ENCODE results near the gene FZR1. TPM values are rescaled to one million over a fixed set of nuclear protein-coding genes. Genes with fewer than 3 reads are reported as not detected.

The FZR1 gene
- total RNA-seq, 2 experiments from 2014 or later, result 61.2 to 65.3 TPM

DNA sequence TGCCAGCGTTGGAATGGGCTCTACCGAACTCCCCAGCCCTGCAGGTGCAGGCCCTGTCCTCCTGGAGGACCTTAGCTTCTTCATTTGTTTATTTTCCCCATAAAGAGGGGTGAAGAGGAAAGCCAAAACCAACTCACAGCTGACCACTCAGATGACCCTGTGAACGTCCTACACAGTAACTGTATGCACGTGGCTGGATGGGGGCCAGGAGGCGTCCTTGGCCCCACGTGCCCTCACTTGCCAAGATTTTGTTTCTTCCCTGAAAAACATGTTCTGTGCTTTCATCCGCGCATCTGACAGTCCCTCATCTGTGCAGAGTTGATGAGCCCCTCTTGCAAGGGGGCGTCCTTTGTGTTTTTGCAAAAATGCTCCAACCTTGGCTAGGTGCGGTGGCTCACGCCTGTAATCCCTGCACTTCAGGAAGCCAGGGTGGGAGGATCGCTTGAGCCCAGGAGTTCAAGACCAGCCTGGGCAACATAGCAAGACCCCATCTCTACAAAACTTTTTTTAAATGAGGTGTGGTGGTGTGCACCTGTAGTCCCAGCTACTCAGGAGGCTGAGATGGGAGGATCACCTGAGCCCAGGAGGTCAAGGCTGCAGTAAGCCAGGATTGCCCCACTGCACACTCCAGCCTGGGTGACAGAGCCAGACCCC lies 27.6 kb downstream of the FZR1 start:
- H3K4me1 ChIP-seq (ENCODE audit: insufficient read depth, low read length, poor library complexity, severe bottlenecking), result no peaks in the 10 kb centered on the region
- no peak overlapping the region for H2AFZ ChIP-seq (ENCODE audit: low read length)
- H3K27ac ChIP-seq (ENCODE audit: low read depth, low read length, poor library complexity, severe bottlenecking), result no peak overlapping the region
- no peaks in the 10 kb centered on the region for H3K9me2 ChIP-seq (ENCODE audit: insufficient read depth, low read length)
- TF ChIP-seq, protein P1, sequence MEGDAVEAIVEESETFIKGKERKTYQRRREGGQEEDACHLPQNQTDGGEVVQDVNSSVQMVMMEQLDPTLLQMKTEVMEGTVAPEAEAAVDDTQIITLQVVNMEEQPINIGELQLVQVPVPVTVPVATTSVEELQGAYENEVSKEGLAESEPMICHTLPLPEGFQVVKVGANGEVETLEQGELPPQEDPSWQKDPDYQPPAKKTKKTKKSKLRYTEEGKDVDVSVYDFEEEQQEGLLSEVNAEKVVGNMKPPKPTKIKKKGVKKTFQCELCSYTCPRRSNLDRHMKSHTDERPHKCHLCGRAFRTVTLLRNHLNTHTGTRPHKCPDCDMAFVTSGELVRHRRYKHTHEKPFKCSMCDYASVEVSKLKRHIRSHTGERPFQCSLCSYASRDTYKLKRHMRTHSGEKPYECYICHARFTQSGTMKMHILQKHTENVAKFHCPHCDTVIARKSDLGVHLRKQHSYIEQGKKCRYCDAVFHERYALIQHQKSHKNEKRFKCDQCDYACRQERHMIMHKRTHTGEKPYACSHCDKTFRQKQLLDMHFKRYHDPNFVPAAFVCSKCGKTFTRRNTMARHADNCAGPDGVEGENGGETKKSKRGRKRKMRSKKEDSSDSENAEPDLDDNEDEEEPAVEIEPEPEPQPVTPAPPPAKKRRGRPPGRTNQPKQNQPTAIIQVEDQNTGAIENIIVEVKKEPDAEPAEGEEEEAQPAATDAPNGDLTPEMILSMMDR (conservative IDR thresholded peaks at IDR 0.05; ENCODE audit: low read length), result no peak
- TF ChIP-seq EZH2phosphoT487 (IDR thresholded peaks at IDR 0.05; ENCODE audit: borderline replicate concordance, low read depth, low read length), result no peak
- H3K9me3 ChIP-seq (ENCODE audit: low read length), result no peaks in the 10 kb centered on the region
- no peak for DNase-seq (ENCODE audit: low spot score)
- H3K4me3 ChIP-seq (ENCODE audit: low read depth, low read length, poor library complexity, severe bottlenecking), result no peak overlapping the region
- no peak overlapping the region for H3K4me2 ChIP-seq (ENCODE audit: low read length)
- ChIA-PET POLR2A (no interaction called here), CTCF (ENCODE audit: unreplicated experiment) (no interaction called here)
- intact Hi-C loops (cut with micrococcal nuclease; ENCODE audit: unreplicated experiment), result no loop called here
- H4K20me1 ChIP-seq (ENCODE audit: insufficient read depth, low read length), result no peaks in the 10 kb centered on the region
- peaks cover 69% of the 10 kb centered on the region for H3K36me3 ChIP-seq (ENCODE audit: insufficient read depth, low read length)
- BruUV-seq (replicated peaks), result no TSS peak
- no peaks in the 10 kb centered on the region for H3K79me2 ChIP-seq (ENCODE audit: insufficient read depth, low read depth, low read length)

DNA sequence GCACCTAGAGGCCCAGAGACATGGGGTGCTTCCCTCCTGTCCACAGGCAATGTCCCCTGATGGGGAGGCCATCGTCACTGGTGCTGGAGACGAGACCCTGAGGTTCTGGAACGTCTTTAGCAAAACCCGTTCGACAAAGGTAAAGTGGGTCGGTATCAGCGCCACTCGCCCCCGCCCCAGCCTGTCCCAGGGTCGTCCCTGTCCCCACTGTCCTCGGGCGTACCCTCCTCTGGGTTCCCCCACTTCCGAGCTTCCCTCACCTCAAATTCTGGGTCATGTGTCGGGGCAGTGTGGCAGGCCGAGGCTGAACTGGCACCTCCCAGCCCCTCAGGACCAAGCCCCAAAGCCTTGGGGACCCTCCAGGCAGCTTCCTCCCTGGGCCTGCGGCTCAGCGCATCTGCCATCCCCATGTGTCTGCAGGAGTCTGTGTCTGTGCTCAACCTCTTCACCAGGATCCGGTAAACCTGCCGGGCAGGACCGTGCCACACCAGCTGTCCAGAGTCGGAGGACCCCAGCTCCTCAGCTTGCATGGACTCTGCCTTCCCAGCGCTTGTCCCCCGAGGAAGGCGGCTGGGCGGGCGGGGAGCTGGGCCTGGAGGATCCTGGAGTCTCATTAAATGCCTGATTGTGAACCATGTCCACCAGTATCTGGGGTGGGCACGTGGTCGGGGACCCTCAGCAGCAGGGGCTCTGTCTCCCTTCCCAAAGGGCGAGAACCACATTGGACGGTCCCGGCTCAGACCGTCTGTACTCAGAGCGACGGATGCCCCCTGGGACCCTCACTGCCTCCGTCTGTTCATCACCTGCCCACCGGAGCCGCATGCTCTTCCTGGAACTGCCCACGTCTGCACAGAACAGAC lies 28.5 kb downstream of the FZR1 start:
- intact Hi-C loops (cut with micrococcal nuclease; ENCODE audit: unreplicated experiment), result no loop called here
- no TSS peak for BruUV-seq (replicated peaks)
- no peak overlapping the region for H3K4me3 ChIP-seq (ENCODE audit: low read depth, low read length, poor library complexity, severe bottlenecking)
- no peaks in the 10 kb centered on the region for H3K79me2 ChIP-seq (ENCODE audit: insufficient read depth, low read depth, low read length)
- ChIA-PET POLR2A (no interaction called here), CTCF (ENCODE audit: unreplicated experiment) (no interaction called here)
- no peak overlapping the region for H3K4me2 ChIP-seq (ENCODE audit: low read length)
- TF ChIP-seq, protein P1 (conservative IDR thresholded peaks at IDR 0.05; ENCODE audit: low read length), result no peak
- TF ChIP-seq EZH2phosphoT487 (IDR thresholded peaks at IDR 0.05; ENCODE audit: borderline replicate concordance, low read depth, low read length), result no peak
- no peaks in the 10 kb centered on the region for H3K9me2 ChIP-seq (ENCODE audit: insufficient read depth, low read length)
- H3K9me3 ChIP-seq (ENCODE audit: low read length), result no peaks in the 10 kb centered on the region
- H3K4me1 ChIP-seq (ENCODE audit: insufficient read depth, low read length, poor library complexity, severe bottlenecking), result no peaks in the 10 kb centered on the region
- peaks cover 77% of the 10 kb centered on the region for H3K36me3 ChIP-seq (ENCODE audit: insufficient read depth, low read length)
- no peak overlapping the region for H3K27ac ChIP-seq (ENCODE audit: low read depth, low read length, poor library complexity, severe bottlenecking)
- H2AFZ ChIP-seq (ENCODE audit: low read length), result no peak overlapping the region
- H4K20me1 ChIP-seq (ENCODE audit: insufficient read depth, low read length), result no peaks in the 10 kb centered on the region
- no peak for DNase-seq (ENCODE audit: low spot score)

DNA sequence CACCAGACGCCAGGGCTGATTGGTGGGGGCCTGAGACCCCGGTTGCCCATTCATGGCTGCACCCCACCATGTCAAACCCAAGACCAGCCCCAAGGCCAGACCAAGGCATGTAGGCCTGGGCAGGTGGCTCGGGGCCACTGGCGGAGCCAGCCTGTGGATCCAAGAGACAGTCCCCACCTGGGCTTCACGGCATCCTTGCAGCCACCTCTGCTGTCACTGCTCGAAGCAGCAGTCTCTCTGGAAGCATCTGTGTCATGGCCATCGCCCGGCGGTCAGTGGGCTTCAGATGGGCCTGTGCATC lies 29.1 kb downstream of the FZR1 start:
- no peak overlapping the region for H2AFZ ChIP-seq (ENCODE audit: low read length)
- intact Hi-C loops (cut with micrococcal nuclease; ENCODE audit: unreplicated experiment), result no loop called here
- no peaks in the 10 kb centered on the region for H3K9me2 ChIP-seq (ENCODE audit: insufficient read depth, low read length)
- no peak overlapping the region for H3K4me2 ChIP-seq (ENCODE audit: low read length)
- H3K9me3 ChIP-seq (ENCODE audit: low read length), result no peaks in the 10 kb centered on the region
- TF ChIP-seq EZH2phosphoT487 (IDR thresholded peaks at IDR 0.05; ENCODE audit: borderline replicate concordance, low read depth, low read length), result no peak
- TF ChIP-seq, protein P1 (conservative IDR thresholded peaks at IDR 0.05; ENCODE audit: low read length), result no peak
- BruUV-seq (replicated peaks), result no TSS peak
- ChIA-PET CTCF (ENCODE audit: unreplicated experiment) (no interaction called here), POLR2A (no interaction called here)
- peaks cover 80% of the 10 kb centered on the region for H3K36me3 ChIP-seq (ENCODE audit: insufficient read depth, low read length)
- H4K20me1 ChIP-seq (ENCODE audit: insufficient read depth, low read length), result no peaks in the 10 kb centered on the region
- DNase-seq (ENCODE audit: low spot score), result no peak
- no peak overlapping the region for H3K4me3 ChIP-seq (ENCODE audit: low read depth, low read length, poor library complexity, severe bottlenecking)
- no peaks in the 10 kb centered on the region for H3K79me2 ChIP-seq (ENCODE audit: insufficient read depth, low read depth, low read length)
- no peak overlapping the region for H3K27ac ChIP-seq (ENCODE audit: low read depth, low read length, poor library complexity, severe bottlenecking)
- H3K4me1 ChIP-seq (ENCODE audit: insufficient read depth, low read length, poor library complexity, severe bottlenecking), result no peaks in the 10 kb centered on the region

Data from OCI-LY7 (cell line).